Astrocyte (in vitro differentiated cells and primary cell): ENCODE results near the gene MYO16.

Experiments used
- CTCF ChIP-seq: IDR thresholded peaks from 2 replicates; pipeline ENCODE4 v1.5.1; 2011; ENCODE audit warnings: low read depth, mild to moderate bottlenecking, inconsistent platforms, low read length, moderate library complexity; ENCODE audit not compliant: insufficient read depth
- EZH2 ChIP-seq: IDR thresholded peaks from 2 replicates; pipeline ENCODE4 v1.6.1; 2012; ENCODE audit warnings: mild to moderate bottlenecking, low read length, inconsistent platforms; ENCODE audit not compliant: insufficient read depth

- TF ChIP-seq CTCF (no peak), EZH2 (no peak)
Measured at GRCh38 chr13:109180905-109181425, 551.6 kb downstream of the MYO16 start.
